ENCODE measurements around the gene TMEM184B.
A peak's percentile ranks its signal among the peaks of the same experiment; 100 is the strongest.

TMEM184B gene

DNA sequence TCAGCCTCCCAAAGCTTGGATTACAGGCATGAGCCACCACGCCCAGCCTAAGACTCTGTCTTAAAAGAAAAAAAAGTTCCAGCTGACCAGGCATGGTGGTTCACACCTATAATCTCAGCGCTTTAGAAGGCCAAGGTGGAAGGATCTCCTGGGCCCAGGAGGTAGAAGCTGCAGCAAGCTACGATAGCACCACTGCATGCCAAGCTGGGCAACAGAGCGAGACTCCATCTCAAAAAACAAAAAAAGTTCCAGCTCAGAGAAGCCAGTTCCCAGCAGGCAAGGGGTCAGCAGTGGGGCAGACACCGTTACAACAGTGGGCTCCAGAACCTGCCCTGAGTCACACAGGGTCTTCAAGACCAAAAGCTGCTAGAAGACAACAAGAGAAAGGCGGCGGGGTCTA is 3.3 kb downstream of the TMEM184B start:
- no peak for DNase-seq (ENCODE audit: extremely low read depth, low read depth)
- H3K4me3 ChIP-seq (replicated peaks; ENCODE audit: low read depth, low read length) = no peak overlapping the region
- no peak for TF ChIP-seq CTCF (IDR thresholded peaks at IDR 0.05; ENCODE audit: low read depth, low read length, missing control alignments)

DNA sequence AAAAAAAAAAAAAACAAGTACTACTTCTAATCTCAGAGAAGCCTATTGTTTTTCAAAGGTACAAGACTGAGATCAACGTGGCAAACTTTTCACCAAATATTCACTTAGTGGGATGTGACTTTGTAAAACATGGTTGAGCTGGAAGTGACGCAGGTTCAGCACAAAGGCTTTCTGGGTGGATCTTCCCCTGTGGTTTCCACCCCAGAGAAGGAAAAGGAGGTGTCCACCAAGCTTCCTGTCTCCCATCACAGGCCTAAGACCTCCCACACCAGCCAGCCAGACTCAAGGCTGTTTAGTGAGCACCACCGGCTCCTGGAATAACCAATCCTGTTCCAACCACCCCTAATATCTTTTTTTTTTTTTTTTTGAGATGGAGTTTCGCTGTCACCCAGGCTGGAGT is 5.7 kb downstream of the TMEM184B start:
- H3K4me3 ChIP-seq (replicated peaks; ENCODE audit: low read depth, low read length) = no peak overlapping the region

GRCh38 chr22:38266120-38266519 is 6.7 kb downstream of the TMEM184B start:
- no peak overlapping the region for H3K4me3 ChIP-seq (replicated peaks; ENCODE audit: low read depth, low read length)
- TF ChIP-seq CTCF (IDR thresholded peaks at IDR 0.05; ENCODE audit: low read depth, low read length, missing control alignments) = no peak
- DNase-seq (ENCODE audit: extremely low read depth, low read depth) = no peak

More for the DNA sequence above, 5.7 kb downstream of the TMEM184B start:
- TF ChIP-seq CTCF (IDR thresholded peaks at IDR 0.05; ENCODE audit: low read depth, low read length, missing control alignments) = no peak
- no peak for DNase-seq (ENCODE audit: extremely low read depth, low read depth)

DNA sequence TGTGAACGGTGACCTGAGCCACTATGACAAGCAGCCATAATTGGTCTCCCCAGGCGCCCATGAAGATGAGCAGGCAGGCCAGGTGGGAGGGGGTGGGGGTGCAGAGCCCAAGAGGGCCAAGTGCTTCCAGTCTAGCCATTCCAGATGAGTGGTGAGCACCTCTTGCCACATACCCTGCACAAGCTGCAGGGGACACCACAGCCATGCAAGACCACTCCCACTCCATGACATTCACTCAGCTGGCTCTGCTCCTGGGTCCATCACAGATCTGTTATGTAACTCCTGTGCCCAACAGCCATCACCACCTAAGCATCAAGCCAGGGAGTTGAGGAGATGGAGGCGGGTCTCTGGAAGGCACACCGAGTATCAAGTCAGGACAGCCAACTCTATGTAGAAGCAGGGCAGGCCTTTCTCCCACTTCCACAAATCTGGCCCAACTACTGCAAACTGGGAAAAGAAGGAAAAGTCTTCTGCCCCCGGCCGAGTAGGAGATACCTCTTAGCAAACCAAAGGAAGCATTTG is 8.4 kb downstream of the TMEM184B start:
- no peak overlapping the region for H3K4me3 ChIP-seq (replicated peaks; ENCODE audit: low read depth, low read length)
- no peak for TF ChIP-seq CTCF (IDR thresholded peaks at IDR 0.05; ENCODE audit: low read depth, low read length, missing control alignments)
- no peak for DNase-seq (ENCODE audit: extremely low read depth, low read depth)

GRCh38 chr22:38262051-38262795 is 10.6 kb downstream of the TMEM184B start:
- TF ChIP-seq CTCF (IDR thresholded peaks at IDR 0.05; ENCODE audit: low read depth, low read length, missing control alignments) = peak; percentile 67
- no peak for DNase-seq (ENCODE audit: extremely low read depth, low read depth)
- H3K4me3 ChIP-seq (replicated peaks; ENCODE audit: low read depth, low read length) = no peak overlapping the region

DNA sequence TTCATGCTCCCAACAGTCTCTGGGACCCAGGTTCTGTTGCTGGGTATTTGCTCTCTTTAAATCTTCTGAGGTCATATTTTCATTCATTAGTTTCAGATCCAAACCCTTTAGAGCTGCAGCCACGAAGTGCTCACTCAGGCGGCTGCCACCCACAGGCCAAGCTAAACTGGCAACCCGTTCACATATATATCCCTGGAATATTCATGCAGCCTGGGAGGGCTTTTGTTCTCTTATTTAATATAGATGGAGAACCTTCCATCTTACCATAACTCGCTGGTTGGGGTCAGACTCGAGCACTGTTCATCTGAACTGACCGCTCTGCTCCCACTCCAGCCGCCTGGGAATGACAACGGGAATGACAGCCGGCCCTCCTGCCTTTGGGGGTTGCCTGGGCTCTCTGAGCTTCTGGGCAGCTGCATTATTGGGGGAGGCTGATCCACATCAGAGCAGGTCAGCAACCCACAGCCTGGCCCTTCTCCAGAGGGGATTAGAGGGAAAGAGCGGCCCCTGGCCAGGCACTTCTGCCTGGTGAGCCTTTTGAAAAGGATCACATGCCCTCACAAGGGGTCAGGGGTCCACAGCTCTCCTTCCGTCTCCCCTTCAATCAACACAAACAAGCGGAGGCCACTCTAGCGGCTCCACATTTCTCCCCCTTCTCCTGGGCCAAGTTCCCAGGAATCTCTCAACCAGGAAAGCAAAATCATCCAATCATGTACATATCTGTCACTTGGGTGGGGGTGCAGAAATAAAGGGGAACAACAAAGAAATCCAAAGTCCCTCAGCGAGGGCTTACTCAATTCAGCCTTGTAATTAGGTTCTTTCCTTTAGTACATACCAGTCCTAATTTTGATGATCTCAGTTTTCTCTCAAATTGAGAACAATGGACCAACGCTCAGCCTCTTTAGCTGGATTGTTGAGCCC is 11.8 kb downstream of the TMEM184B start:
- DNase-seq (ENCODE audit: extremely low read depth, low read depth) = no peak
- TF ChIP-seq CTCF (IDR thresholded peaks at IDR 0.05; ENCODE audit: low read depth, low read length, missing control alignments) = no peak
- H3K4me3 ChIP-seq (replicated peaks; ENCODE audit: low read depth, low read length) = no peak overlapping the region
